ENCODE measurements around the gene AHDC1. TPM values are rescaled to one million over a fixed set of nuclear protein-coding genes. Genes with fewer than 3 reads are reported as not detected.

Gene AHDC1
- total and polyA plus RNA-seq, 9 donors = 11.2 to 159 (median 82.1) TPM

GRCh38 chr1:27560268-27561123, 43.4 kb downstream of the AHDC1 start:
- intact Hi-C loops (cut with DNase I) = loop anchor here in 1 of 4 donors (5.0 kb wide), 2 partner anchors 33 to 42 kb away; partner anchors contain the start of gene AHDC1
- DNase-seq = peak in 1 of 5 donors; percentile 19
- H3K4me1 ChIP-seq (ENCODE audit: insufficient read depth) = peaks cover 47% of the 10 kb centered on the region
- no peak overlapping the region for H3K4me3 ChIP-seq
- H3K9me3 ChIP-seq = no peaks in the 10 kb centered on the region
- H3K27ac ChIP-seq = peak overlapping the region; percentile 46 to 86
- no peak for TF ChIP-seq POLR2A (IDR thresholded peaks at IDR 0.05)
- WGBS, 3 donors = 49 to 54% (median 51%) methylated on average over 13 of the region's 13 CpGs
- no peaks in the 10 kb centered on the region for H3K36me3 ChIP-seq
- no peaks in the 10 kb centered on the region for H3K27me3 ChIP-seq

- intact Hi-C loops (cut with DNase I) = loop anchor here in 3 of 4 donors (5.0 kb wide), 2 partner anchors 32 to 43 kb away; partner anchors contain the start of gene AHDC1 (in 3 of the 3)
- Histone ChIP-seq H3K9me3 (no peaks in the 10 kb centered on the region), H3K27me3 (no peaks in the 10 kb centered on the region), H3K36me3 (no peaks in the 10 kb centered on the region), H3K4me3 (no peak overlapping the region), H3K27ac (peak overlapping the region in 1 of 2 donors; percentile 31), H3K4me1 (ENCODE audit: insufficient read depth) (peaks cover 40% of the 10 kb centered on the region)
- WGBS, 3 donors = 68 to 76% (median 75%) methylated on average over 8 of the region's 8 CpGs
- TF ChIP-seq EP300 (IDR thresholded peaks at IDR 0.05) (no peak), POLR2A (IDR thresholded peaks at IDR 0.05) (no peak), CTCF (IDR thresholded peaks at IDR 0.05) (no peak)
- no peak for DNase-seq
Measured at GRCh38 chr1:27559466-27560030, 44.4 kb downstream of the AHDC1 start.

GRCh38 chr1:27557596-27558340, 46.2 kb downstream of the AHDC1 start:
- peak overlapping the region in 1 of 2 donors; percentile 61 for H3K27ac ChIP-seq
- no peak overlapping the region for H3K4me3 ChIP-seq
- H3K4me1 ChIP-seq (ENCODE audit: insufficient read depth) = peaks cover 26% of the 10 kb centered on the region
- no peaks in the 10 kb centered on the region for H3K9me3 ChIP-seq
- 39 to 47% (median 41%) methylated on average over 11 of the region's 11 CpGs for WGBS, 3 donors
- H3K36me3 ChIP-seq = no peaks in the 10 kb centered on the region
- H3K27me3 ChIP-seq = no peaks in the 10 kb centered on the region
- intact Hi-C loops (cut with DNase I) = loop anchor here in 2 of 4 donors (5.0 kb wide), 1 partner anchor 45 kb away; the partner anchor contains the start of gene AHDC1 (in 2 of the 2)
- TF ChIP-seq EP300 (IDR thresholded peaks at IDR 0.05) = no peak
- TF ChIP-seq CTCF (IDR thresholded peaks at IDR 0.05) = no peak
- no peak for TF ChIP-seq POLR2A (IDR thresholded peaks at IDR 0.05)
- peak in 4 of 5 donors; percentile 20 to 49 (median 46) for DNase-seq

- WGBS, 3 donors = 0 to 3% (median 2%) methylated on average over 9 to 19 of the region's 19 CpGs
- Histone ChIP-seq H3K4me3 (no peak overlapping the region), H3K27me3 (no peaks in the 10 kb centered on the region), H3K4me1 (ENCODE audit: insufficient read depth) (peaks cover 21% of the 10 kb centered on the region), H3K36me3 (no peaks in the 10 kb centered on the region), H3K9me3 (no peaks in the 10 kb centered on the region), H3K27ac (peak overlapping the region; percentile 44 to 72)
- peak; percentile 93 to 96 (median 96) for DNase-seq
- TF ChIP-seq CTCF (IDR thresholded peaks at IDR 0.05) = peak; percentile 79 to 91 (median 84)
- no peak for TF ChIP-seq EP300 (IDR thresholded peaks at IDR 0.05)
- TF ChIP-seq POLR2A (IDR thresholded peaks at IDR 0.05) = no peak
- intact Hi-C loops (cut with DNase I) = loop anchor here in 2 of 4 donors (5.0 kb wide), 1 partner anchor 45 kb away; the partner anchor contains the start of gene AHDC1 (in 2 of the 2)
Measured at GRCh38 chr1:27556781-27557595, 47.0 kb downstream of the AHDC1 start.

All from ovary (tissue), 9 donors.